HepG2 (cell line): ENCODE data around the gene ANG. TPM values are rescaled to one million over a fixed set of nuclear protein-coding genes. Genes with fewer than 3 reads are reported as not detected.

Experiments used
- ARID5B ChIP-seq: IDR thresholded peaks from 2 replicates; pipeline ENCODE4 v1.4.0; 2020; ENCODE audit warnings: mild to moderate bottlenecking, missing genetic modification reagents
- BHLHE40 ChIP-seq: IDR thresholded peaks from 2 replicates; pipeline ENCODE4 v1.6.1; 2011; ENCODE audit warnings: low read length, improper control_type of control experiment
- CREM ChIP-seq, 2 experiments: sonication (generic) in 1 of 2; formaldehyde crosslinking in 1 of 2; IDR thresholded peaks; 2 replicates each; pipeline versions ENCODE4 v1.4.0 to v1.6.1; 2016 to 2020; ENCODE audit warnings: antibody characterized with exemption in 1 of 2, mild to moderate bottlenecking in 1 of 2, missing genetic modification reagents in 1 of 2
- GPBP1L1 ChIP-seq: sonication (generic); formaldehyde crosslinking; IDR thresholded peaks from 2 replicates; pipeline ENCODE4 v1.5.0; 2020; ENCODE audit warnings: mild to moderate bottlenecking, missing genetic modification reagents
- GZF1 ChIP-seq: sonication (generic); formaldehyde crosslinking; IDR thresholded peaks from 2 replicates; pipeline ENCODE4 v1.5.1; 2020; ENCODE audit warnings: mild to moderate bottlenecking, missing genetic modification reagents
- HMG20A ChIP-seq: IDR thresholded peaks from 2 replicates; pipeline ENCODE4 v1.6.1; 2016; ENCODE audit warnings: borderline replicate concordance
- HNF4A ChIP-seq: sonication (generic); formaldehyde crosslinking; IDR thresholded peaks from 2 replicates; pipeline ENCODE4 v1.4.0; 2020; ENCODE audit warnings: missing genetic modification reagents
- IKZF1 ChIP-seq: fragments of 450-650 bp; IDR thresholded peaks from 2 replicates; pipeline ENCODE4 v1.7.1; 2016
- KMT2B ChIP-seq: IDR thresholded peaks from 2 replicates; pipeline ENCODE4 v1.6.1; 2016; ENCODE audit warnings: missing genetic modification reagents, missing compliant biosample characterization
- MAZ ChIP-seq, 2 experiments: sonication (generic) in 1 of 2; formaldehyde crosslinking in 1 of 2; IDR thresholded peaks; 2 replicates each; pipeline versions ENCODE4 v1.5.0 to v1.6.1; 2012 to 2020; ENCODE audit warnings: low read depth in 2 of 2, mild to moderate bottlenecking in 2 of 2, borderline replicate concordance in 1 of 2, improper control_type of control experiment in 1 of 2, low read length in 1 of 2, missing genetic modification reagents in 1 of 2, moderate library complexity in 1 of 2
- MEF2D ChIP-seq: sonication (generic); formaldehyde crosslinking; IDR thresholded peaks from 2 replicates; pipeline ENCODE4 v1.5.1; 2020; ENCODE audit warnings: mild to moderate bottlenecking, missing genetic modification reagents
- MXD4 ChIP-seq: IDR thresholded peaks from 2 replicates; pipeline ENCODE4 v1.6.1; 2016; ENCODE audit warnings: mild to moderate bottlenecking, missing biosample characterization, missing genetic modification reagents
- NR1H2 ChIP-seq: sonication (generic); formaldehyde crosslinking; IDR thresholded peaks from 2 replicates; pipeline ENCODE4 v1.8.1; 2022; ENCODE audit warnings: low read depth, missing genetic modification reagents, borderline replicate concordance
- PHF8 ChIP-seq: sonication (generic); formaldehyde crosslinking; IDR thresholded peaks from 2 replicates; pipeline ENCODE4 v1.5.0; 2020; ENCODE audit warnings: missing genetic modification reagents
- PPARG ChIP-seq: conservative IDR thresholded peaks from 2 replicates; pipeline ENCODE4 v1.6.1; 2016; ENCODE audit warnings: missing biosample characterization, missing genetic modification reagents
- RARG ChIP-seq: sonication (generic); formaldehyde crosslinking; IDR thresholded peaks from 2 replicates; pipeline ENCODE4 v1.4.0; 2020; ENCODE audit warnings: low read depth, mild to moderate bottlenecking, missing genetic modification reagents
- REPIN1 ChIP-seq: sonication (generic); formaldehyde crosslinking; IDR thresholded peaks from 2 replicates; pipeline ENCODE4 v1.8.0; 2022; ENCODE audit warnings: missing genetic modification reagents, low read depth, mild to moderate bottlenecking, borderline replicate concordance
- SAP130 ChIP-seq: IDR thresholded peaks from 2 replicates; pipeline ENCODE4 v1.6.1; 2016; ENCODE audit warnings: low read depth
- SMARCE1 ChIP-seq: fragments of 450-650 bp; IDR thresholded peaks from 2 replicates; pipeline ENCODE4 v1.6.1; 2017; ENCODE audit warnings: borderline replicate concordance
- TCF7 ChIP-seq: sonication (generic); IDR thresholded peaks from 2 replicates; pipeline ENCODE4 v1.6.1; 2016; ENCODE audit warnings: antibody characterized with exemption, low read depth
- ZMAT3 ChIP-seq: sonication (generic); formaldehyde crosslinking; conservative IDR thresholded peaks from 2 replicates; pipeline ENCODE4 v1.7.0; 2021; ENCODE audit warnings: missing genetic modification reagents
- ZNF276 ChIP-seq: sonication (generic); formaldehyde crosslinking; IDR thresholded peaks from 2 replicates; pipeline ENCODE4 v1.4.0; 2020; ENCODE audit warnings: mild to moderate bottlenecking, low read depth, missing genetic modification reagents
- ZNF296 ChIP-seq: sonication (generic); formaldehyde crosslinking; conservative IDR thresholded peaks from 2 replicates; pipeline ENCODE4 v1.5.0; 2020; ENCODE audit warnings: mild to moderate bottlenecking, missing genetic modification reagents
- ZNF790 ChIP-seq: sonication (generic); formaldehyde crosslinking; IDR thresholded peaks from 2 replicates; pipeline ENCODE4 v1.8.0; 2022; ENCODE audit warnings: missing genetic modification reagents, mild to moderate bottlenecking, borderline replicate concordance
- polyA plus RNA-seq, 8 experiments: library from polyadenylated mRNA; depleted of rRNA in 3 of 8; stranded (reverse) in 7 of 8; unstranded in 1 of 8; fragments of >200 nt; fragmentation: Illumina TruSeq in 4 of 8; extraction: Trizol in 4 of 8; gene quantifications; 2 replicates each; pipeline versions ENCODE4 v1.2.1 to v1.2.3, GENCODE V29; 2011 to 2016; ENCODE audit warnings: low read depth in 4 of 8, missing spikeins in 1 of 8, mixed read lengths in 1 of 8; ENCODE audit not compliant: insufficient read depth in 1 of 8
- total RNA-seq, 5 experiments: library from RNA; depleted of rRNA; stranded (reverse); fragments of >200 nt; fragmentation: Illumina TruSeq; extraction: Trizol; gene quantifications; 2 replicates each; pipeline ENCODE4 v1.2.3, GENCODE V29; 2016; ENCODE audit warnings: low read depth in 1 of 5

ANG gene
- total and polyA plus RNA-seq, 2 of the 13 experiments (the other 11 are each of a cell fraction or from before 2014, with no cell fraction given), result 83.6 to 401 TPM

- TF ChIP-seq ARID5B (CRISPR knock-in tag), result peak; percentile 73
- TF ChIP-seq ZNF296, result no peak
- peak; percentile 17; the same call in 1 of the 2 replicates for TF ChIP-seq KMT2B (CRISPR knock-in tag)
- TF ChIP-seq PPARG (CRISPR knock-in tag), result peak; percentile 89
- 0 out of 2 replicates have a peak, but pooled peaks have one; percentile 15 for TF ChIP-seq REPIN1 (CRISPR knock-in tag)
- TF ChIP-seq BHLHE40, result no peak
- no peak for TF ChIP-seq IKZF1
- TF ChIP-seq MEF2D (CRISPR knock-in tag), result 0 out of 2 replicates have a peak, but pooled peaks have one; percentile 12
- TF ChIP-seq ZMAT3 (CRISPR knock-in tag), result no peak
- no peak for TF ChIP-seq SMARCE1
- peak; percentile 66; the same call in 1 of the 2 replicates for TF ChIP-seq TCF7
- no peak for TF ChIP-seq PHF8
- TF ChIP-seq GZF1 (CRISPR knock-in tag), result no peak
- no peak for TF ChIP-seq ZNF790 (CRISPR knock-in tag)
- no peak for TF ChIP-seq NR1H2 (CRISPR knock-in tag)
- TF ChIP-seq HMG20A (CRISPR knock-in tag), result 0 out of 2 replicates have a peak, but pooled peaks have one; percentile 55
- peak; percentile 89 for TF ChIP-seq HNF4A (CRISPR knock-in tag)
- no peak for TF ChIP-seq MXD4
- peak; percentile 88 for TF ChIP-seq SAP130 (CRISPR knock-in tag)
- no peak for TF ChIP-seq ZNF276 (CRISPR knock-in tag)
- no peak for TF ChIP-seq MAZ (IDR thresholded peaks at IDR 0.05; ENCODE audit: borderline replicate concordance, low read depth, low read length)
- peak; percentile 52; the same call in 1 of the 2 replicates for TF ChIP-seq MAZ (CRISPR knock-in tag; IDR thresholded peaks at IDR 0.05; ENCODE audit: low read depth)
- TF ChIP-seq GPBP1L1 (CRISPR knock-in tag), result no peak
- peak; percentile 82 for TF ChIP-seq CREM (IDR thresholded peaks at IDR 0.05)
- no peak for TF ChIP-seq CREM (CRISPR knock-in tag; IDR thresholded peaks at IDR 0.05)
- TF ChIP-seq RARG (CRISPR knock-in tag), result no peak
Observed at GRCh38 chr14:20687362-20688166, 1.0 kb upstream of the ANG start (continued).
